Subcutaneous adipose tissue (tissue), 4 donors: Measurements from ENCODE around the gene SPPL2B. TPM values are rescaled to one million over a fixed set of nuclear protein-coding genes. Genes with fewer than 3 reads are reported as not detected.

ENCODE experiments used
- CTCF ChIP-seq: fragments of 450-650 bp; IDR thresholded peaks from one replicate; pipeline ENCODE4 v1.5.1; 2016; ENCODE audit warnings: low read depth, mild to moderate bottlenecking, control low read depth, antibody characterized with exemption, moderate library complexity
- total RNA-seq, 4 donors: library from RNA; depleted of rRNA; stranded (reverse); fragments of >200 nt; gene quantifications; one replicate each; pipeline ENCODE4 v1.1.0, GENCODE V29; 2016

The SPPL2B gene
- total RNA-seq, 4 donors from 2014 or later: 8.7 to 50.3 (median 12.5) TPM

DNA sequence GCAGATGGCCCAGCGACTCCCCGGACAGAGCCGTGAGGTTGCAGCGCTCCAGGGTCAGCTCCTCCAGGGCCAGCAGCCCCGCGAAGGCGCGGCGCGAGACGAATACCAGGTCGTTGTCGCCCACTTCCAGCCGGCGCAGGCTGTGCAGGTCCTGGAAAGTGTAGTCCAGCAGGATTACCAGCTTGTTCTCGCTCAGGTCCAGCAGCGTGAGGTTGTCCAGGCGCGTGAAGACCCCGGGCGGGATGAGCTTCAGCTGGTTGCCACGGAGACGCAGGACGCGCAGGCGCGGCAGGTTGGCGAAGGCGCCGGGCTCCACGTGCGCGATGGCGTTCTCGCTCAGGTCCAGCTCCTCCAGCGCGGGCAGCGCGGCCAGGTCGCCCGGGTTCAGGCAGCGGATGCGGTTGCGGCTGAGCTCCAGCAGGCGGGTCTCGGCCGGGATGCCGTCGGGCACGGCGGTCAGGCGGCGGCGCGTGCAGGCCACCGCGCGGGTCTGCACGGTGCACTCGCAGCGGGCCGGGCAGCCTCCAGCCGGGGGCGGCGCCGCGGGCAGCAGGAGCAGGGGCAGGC, 37.2 kb upstream of the SPPL2B start:
- no peak for TF ChIP-seq CTCF

- TF ChIP-seq CTCF: no peak
Measured at GRCh38 chr19:2294687-2295335, 33.7 kb upstream of the SPPL2B start.

- no peak for TF ChIP-seq CTCF
Measured at GRCh38 chr19:2296141-2296540, 32.3 kb upstream of the SPPL2B start.

- no peak for TF ChIP-seq CTCF
Measured at GRCh38 chr19:2300533-2300932, 28.0 kb upstream of the SPPL2B start.

- no peak for TF ChIP-seq CTCF
Measured at GRCh38 chr19:2302319-2303210, 25.9 kb upstream of the SPPL2B start.

DNA sequence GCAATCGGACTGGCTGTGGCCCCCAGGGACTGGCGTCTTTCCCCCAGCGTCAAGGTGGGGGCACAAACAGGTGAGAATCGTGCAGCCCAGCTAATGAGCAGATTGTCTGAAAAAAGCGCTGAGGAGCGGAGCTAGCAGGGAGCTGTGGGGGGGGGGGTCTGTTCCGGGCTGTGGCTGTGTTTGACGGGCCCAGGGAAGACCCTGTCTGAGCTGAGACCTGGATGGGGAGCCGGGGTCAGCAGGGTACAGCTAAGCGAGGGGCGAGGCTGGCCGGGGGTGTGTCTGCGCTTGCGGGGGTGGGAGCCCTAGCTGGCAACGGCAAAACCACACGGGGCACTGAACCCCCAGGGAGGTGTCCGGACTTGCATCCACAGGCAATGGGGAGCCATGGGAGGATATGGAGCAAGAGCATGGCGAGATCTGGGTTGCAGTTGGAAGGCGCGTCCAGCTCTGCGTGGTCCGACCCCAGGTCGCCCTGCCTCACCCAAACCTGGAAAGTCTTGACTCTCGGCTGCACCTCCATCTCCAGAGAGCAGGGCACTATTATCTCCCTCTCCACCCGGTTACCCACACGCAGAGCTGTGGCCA, 25.2 kb upstream of the SPPL2B start:
- no peak for TF ChIP-seq CTCF
